HL-60/S4 treated with phorbol 12-myristate 13-acetate at 8.2 ng/mL for 4 days and 3 days (cell line): ENCODE results near the gene MAN2A1.

Experiments used
- in situ Hi-C: fragments of 300-500 bp; cut with MboI; formaldehyde crosslinking; loops from 2 replicates; pipeline ENCODE4 v1.15.0; 2022; ENCODE audit warnings: low sequenced_read_pairs

The MAN2A1 gene

GRCh38 chr5:109678447-109678846 lies 11.3 kb upstream of the MAN2A1 start:
- in situ Hi-C loops, result no loop called here

- in situ Hi-C loops, result no loop called here
These were observed 8.0 kb upstream of the MAN2A1 start for GRCh38 chr5:109681763-109682162.

DNA sequence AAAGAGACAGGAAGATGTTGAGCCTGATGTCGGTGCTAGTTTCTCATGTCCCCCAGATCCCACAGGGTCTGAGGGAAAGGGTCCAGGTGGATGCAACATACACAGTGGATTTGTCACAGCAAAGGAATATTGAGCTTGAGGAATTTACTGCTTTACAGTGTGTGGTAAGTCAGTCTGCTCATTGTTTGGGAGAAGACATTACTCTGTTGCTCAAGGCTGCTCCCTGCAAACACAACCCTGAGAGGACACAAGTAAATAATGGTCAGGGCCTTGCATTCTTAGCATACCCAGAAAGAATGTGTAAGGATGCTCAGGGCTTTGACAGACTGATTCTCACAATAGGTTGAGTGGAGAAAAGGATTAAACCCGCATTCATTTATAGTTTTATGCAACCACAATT lies 7.3 kb upstream of the MAN2A1 start:
- in situ Hi-C loops, result no loop called here

- in situ Hi-C loops, result no loop called here
These were observed 3.8 kb upstream of the MAN2A1 start for GRCh38 chr5:109685916-109686315.

DNA sequence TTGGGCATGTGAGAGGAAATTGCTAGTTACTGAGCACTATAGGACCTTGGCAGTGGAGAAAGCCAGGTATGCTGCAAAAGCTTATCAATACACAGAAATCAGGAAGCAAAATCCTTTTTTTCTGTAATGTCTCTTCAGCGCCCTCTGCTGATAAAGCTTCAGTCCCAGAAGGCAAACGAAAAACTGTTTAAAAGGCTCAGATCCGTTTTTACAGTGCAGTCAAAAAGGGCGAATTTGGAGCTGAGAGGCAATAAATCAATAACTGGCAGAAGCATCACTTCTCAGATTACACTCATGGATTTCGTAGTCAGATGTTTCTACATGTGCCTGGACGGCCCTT lies 1.1 kb upstream of the MAN2A1 start:
- in situ Hi-C loops, result no loop called here

DNA sequence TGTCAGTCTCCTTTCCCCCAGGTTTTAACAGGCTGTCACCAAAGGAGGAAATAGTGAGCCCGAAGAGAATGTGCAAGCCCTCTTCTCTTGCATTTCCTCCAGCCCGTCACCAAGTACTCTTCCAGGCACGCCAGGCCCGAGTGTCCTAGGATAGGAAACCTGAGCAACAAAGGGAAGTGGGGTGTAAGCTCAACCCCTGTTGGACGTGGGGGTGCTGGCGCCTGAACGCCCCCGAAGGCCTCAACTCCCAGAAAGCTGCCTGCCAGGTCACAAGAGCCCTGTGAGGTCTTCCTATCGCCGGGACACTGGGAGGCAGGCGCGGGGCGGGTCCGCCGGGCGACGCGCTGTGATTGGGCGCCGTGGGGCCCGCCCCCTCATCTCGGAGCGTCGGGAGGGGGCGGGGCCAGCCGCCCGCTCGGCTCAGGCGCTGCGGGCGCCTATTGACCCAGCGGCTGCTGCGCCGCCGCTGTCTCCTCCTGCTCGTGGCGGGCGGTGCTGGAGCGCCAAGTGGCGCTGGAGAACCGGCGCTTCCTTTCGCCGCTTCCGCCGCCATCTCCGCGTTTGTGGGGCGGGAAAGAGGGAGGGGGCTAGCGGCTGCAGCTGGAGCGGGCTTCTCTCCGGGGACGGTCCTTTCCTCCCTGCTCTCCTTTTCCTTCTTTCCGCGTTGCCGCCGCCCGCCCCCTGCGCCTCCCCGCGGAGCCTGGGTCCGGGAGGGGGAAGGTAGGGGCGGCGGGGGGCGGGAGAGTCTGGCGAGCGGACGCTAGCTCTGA lies 572 bp upstream of the MAN2A1 start:
- in situ Hi-C loops, result no loop called here

DNA sequence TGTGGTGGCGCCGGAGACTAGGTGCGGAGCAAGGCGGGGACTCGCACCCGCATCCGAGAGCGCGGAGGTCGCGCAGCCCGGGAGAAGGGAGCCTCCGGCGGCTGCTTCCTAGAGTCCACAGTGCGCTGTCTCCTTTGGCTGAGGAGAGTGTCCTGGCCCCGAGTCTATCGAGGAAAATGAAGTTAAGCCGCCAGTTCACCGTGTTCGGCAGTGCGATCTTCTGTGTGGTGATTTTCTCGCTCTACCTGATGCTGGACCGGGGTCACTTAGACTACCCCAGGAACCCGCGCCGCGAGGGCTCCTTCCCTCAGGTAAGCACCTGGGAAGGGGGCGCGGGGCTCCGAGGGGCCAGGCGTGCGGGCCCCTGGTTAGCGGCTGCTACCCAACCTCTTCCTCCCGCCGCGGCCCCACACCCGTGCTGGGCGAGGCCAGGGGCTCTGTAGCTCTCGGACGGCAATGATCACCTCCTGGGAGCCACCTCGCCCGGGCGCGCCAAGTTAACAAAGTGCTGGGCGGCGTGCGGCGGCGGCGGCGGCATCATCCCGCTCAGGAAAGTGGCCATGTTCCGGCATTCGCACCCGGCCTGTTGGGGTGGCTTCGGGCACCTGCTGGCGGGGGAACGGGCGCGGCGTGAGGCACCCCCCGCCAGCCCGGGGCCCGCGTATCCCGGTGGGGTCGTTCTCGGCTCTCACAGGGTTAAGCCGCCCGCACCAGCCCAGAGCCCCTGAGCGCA lies 681 bp downstream of the MAN2A1 start:
- in situ Hi-C loops, result no loop called here

DNA sequence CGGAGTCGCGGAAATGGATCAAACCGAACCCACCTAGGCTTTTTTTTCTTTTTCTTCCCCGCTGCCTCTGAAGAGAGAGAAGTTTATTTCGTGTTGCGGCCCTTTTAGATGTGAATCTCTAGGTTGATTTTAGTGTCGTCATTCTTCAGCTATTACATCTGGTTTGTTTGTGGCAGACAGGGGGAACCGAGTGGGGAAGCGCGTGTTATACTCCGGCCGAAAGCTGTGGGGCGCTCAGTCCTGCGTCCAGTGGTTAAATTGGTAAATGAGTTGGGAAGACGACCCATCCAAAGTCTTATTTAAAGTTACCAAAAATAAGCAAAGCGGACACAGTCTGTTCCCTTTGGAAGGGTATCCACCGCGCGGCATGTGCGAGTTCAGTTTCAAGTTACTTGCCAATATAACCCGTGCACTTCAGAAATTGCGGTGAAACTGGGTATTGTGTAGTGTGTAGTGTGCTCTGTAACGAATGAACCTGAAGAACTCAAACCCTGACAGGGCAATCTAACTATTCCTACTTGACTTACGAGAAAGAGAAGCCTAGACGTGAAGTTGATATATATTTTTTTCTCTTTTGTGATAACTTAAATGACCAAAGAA lies 1.3 kb downstream of the MAN2A1 start:
- in situ Hi-C loops, result no loop called here

GRCh38 chr5:109691996-109692395 lies 2.3 kb downstream of the MAN2A1 start:
- in situ Hi-C loops, result no loop called here

DNA sequence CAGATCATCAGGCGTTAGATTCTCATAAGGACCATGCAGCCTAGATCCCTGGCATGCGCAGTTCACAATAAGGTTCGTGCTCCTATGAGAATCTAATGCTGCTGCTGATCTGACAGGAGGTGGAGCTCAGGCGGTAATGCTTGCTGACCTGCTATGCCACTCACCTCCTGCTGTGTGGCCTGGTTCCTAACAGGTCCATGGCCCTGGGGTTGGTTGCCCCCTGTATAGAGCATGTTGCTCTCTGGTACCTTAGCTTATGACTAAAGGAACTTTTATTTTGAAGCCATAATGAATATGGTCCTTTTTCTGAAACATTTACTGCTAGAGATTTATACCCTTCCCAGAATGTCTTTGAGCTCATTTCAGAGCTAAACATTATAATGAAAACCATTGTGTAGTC lies 3.1 kb downstream of the MAN2A1 start:
- in situ Hi-C loops, result no loop called here

GRCh38 chr5:109693535-109694400 lies 4.0 kb downstream of the MAN2A1 start:
- in situ Hi-C loops, result no loop called here

GRCh38 chr5:109694451-109694891 lies 4.7 kb downstream of the MAN2A1 start:
- in situ Hi-C loops, result no loop called here

- in situ Hi-C loops, result no loop called here
These were observed 5.5 kb downstream of the MAN2A1 start for GRCh38 chr5:109695005-109695926.

GRCh38 chr5:109697339-109697738 lies 7.6 kb downstream of the MAN2A1 start:
- in situ Hi-C loops, result no loop called here

DNA sequence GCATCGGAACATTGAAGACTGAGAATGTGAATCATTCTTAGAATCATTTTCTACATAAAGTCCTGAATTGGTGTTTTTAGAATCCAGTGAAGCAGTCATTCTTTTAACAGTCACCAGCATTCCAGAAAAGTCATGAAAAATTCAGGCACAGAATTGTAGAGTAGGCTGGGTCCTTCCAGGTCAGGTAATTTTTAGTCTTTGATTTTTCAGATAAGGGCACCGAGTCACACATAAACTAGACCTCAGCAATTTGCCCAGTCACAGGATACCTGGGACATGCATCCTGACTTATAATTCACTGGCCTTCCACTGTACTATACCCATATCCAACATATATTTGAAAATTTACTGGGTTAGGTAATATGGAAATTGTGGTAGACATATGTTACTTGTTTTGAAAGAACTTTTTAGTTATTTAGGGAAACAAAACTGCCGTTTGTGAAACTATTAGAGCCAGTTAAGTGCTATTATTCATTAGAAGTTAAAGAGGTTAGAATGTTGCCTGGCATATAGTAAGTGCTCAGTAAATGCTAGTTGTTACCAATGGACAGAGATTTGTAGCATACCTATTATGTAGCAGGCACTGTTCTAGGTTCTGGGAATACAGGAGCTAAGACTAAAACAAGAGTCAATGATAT lies 10.9 kb downstream of the MAN2A1 start:
- in situ Hi-C loops, result no loop called here

DNA sequence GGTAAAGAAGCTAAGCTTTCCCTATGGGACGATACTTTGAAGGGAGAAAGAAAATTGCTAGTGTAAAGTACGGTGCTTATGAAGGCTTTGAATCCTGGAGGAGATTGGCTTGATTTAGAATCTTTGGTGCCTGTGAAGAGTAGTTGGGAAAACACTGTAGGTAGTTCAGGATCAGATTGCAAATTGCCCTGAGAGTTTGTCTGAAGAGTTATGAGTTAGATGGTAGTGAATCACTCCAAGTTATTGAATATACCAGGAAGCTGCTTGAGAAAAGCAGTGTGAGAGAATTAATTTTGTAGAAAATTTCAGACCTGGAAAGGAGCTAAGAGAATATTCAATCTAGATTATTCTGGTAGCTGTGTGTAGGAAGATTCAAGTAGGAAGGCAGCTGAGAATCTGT lies 11.5 kb downstream of the MAN2A1 start:
- in situ Hi-C loops, result no loop called here

DNA sequence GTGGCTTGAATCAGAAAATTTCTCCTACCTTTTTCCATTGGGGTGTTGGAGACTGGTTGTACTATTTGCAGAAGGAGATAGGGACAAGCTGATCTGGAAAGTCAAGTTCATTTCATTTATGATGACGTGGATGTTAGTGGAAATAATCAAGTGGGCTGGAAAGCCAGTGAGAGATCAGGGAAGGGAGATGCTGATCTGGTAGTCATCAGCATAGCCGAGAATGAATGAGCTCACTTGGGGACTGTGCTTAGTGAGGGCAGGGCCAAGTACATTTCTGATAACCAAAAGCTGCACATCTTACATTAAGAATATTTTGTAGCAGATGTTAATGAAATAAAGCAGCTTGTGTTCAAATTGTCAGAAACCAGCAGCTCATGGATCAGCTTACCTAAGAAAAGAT lies 12.1 kb downstream of the MAN2A1 start:
- in situ Hi-C loops, result no loop called here

DNA sequence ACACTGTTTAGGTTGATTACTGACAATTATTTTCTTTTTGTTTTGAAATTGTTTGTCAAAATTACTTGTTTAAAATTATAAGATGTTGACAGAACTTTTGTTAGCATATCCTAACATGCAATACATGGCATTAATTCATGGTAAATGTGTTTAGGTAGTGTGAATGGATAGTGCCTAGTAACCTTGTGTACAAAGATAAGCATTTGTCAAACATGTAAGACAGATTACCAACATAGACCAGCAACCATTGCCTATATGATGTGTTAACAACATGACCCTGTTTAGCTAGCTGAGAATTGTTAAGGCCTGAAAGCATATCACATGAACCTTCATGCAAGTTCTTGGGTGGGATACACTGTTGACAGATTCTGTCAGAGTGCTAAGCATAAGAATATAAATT lies 13.4 kb downstream of the MAN2A1 start:
- in situ Hi-C loops, result no loop called here

DNA sequence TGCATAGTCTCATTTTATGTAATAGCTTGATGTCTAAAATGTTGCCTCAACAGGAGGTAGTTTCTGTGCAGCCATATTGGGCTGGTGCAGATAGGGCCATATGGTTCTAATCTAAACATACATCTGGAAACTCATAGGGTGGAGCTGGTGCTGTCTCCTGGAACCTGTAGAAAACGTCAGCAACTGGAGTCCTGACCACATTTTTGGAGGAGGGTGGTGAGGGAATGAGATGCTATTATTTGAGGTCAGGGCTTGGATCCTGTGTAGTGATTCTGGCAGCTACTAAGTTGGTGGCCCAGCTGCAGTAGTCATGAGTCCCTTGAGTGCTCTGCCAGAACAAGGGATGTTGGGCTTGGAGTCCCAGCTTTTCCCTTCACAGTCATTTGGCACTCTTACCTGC lies 14.1 kb downstream of the MAN2A1 start:
- in situ Hi-C loops, result no loop called here
